ENCODE measurements around the gene TOMT.
"Not testable (repeated sequence)": the region's sequence is repeated elsewhere in the genome, so short reads cannot be mapped to it uniquely, and the experiment has no call there.

GRCh38 chr11:72135473-72135872 lies 29.7 kb downstream of the TOMT start, which contains the start of gene FOLR3:
- not testable (repeated sequence) for TF ChIP-seq CTCF (IDR thresholded peaks at IDR 0.05 in 2 of 3, conservative IDR thresholded peaks at IDR 0.05 in 1 of 3; ENCODE audit: borderline replicate concordance in 1 of 3, insufficient read depth in 1 of 3, low read depth in 2 of 3, low read length in 2 of 3); TCF7L2 (IDR thresholded peaks at IDR 0.05; ENCODE audit: borderline replicate concordance, extremely low read depth, insufficient read depth, insufficient read length); REST (IDR thresholded peaks at IDR 0.05; ENCODE audit: low read depth); MAX (IDR thresholded peaks at IDR 0.05); EZH2 (IDR thresholded peaks at IDR 0.05); POLR2A (IDR thresholded peaks at IDR 0.05; ENCODE audit: borderline replicate concordance, extremely low read depth, insufficient read depth, insufficient read length); RAD21 (IDR thresholded peaks at IDR 0.05; ENCODE audit: low read depth); YY1 (IDR thresholded peaks at IDR 0.05; ENCODE audit: extremely low read depth, insufficient replicate concordance, low read depth, low read length); SP1 (IDR thresholded peaks at IDR 0.05; ENCODE audit: low read depth); SIN3A (IDR thresholded peaks at IDR 0.05; ENCODE audit: low read depth); CBX3 (IDR thresholded peaks at IDR 0.05; ENCODE audit: low read depth); EZH2phosphoT487 (IDR thresholded peaks at IDR 0.05; ENCODE audit: borderline replicate concordance)

All from HCT116 (cell line).